HG03108 (cell line): ENCODE measurements around the gene GFRA1.

Experiments
- ATAC-seq: cut with Tn5 transposase; IDR thresholded peaks from one replicate; pipeline ENCODE4 v1.9.1; 2021; ENCODE audit warnings: moderate library complexity; ENCODE audit not compliant: unreplicated experiment

GFRA1 gene

GRCh38 chr10:116271593-116272439, 1.2 kb downstream of the GFRA1 start:
- ATAC-seq, result no peak

- ATAC-seq, result no peak
These were observed 2.0 kb downstream of the GFRA1 start for GRCh38 chr10:116270771-116271592.

GRCh38 chr10:116270126-116270770, 2.8 kb downstream of the GFRA1 start:
- ATAC-seq, result no peak

GRCh38 chr10:116269619-116270018, 3.4 kb downstream of the GFRA1 start:
- no peak for ATAC-seq

GRCh38 chr10:116268976-116269375, 4.0 kb downstream of the GFRA1 start:
- ATAC-seq, result no peak

GRCh38 chr10:116265686-116266085, 7.3 kb downstream of the GFRA1 start:
- no peak for ATAC-seq

GRCh38 chr10:116263870-116264655, 8.9 kb downstream of the GFRA1 start:
- ATAC-seq, result no peak

- ATAC-seq, result no peak
These were observed 10.3 kb downstream of the GFRA1 start for GRCh38 chr10:116262678-116263077.

- no peak for ATAC-seq
These were observed 12.4 kb downstream of the GFRA1 start for GRCh38 chr10:116260599-116260998.

GRCh38 chr10:116259638-116260037, 13.4 kb downstream of the GFRA1 start:
- ATAC-seq, result no peak

- no peak for ATAC-seq
These were observed 15.2 kb downstream of the GFRA1 start for GRCh38 chr10:116257785-116258184.

- no peak for ATAC-seq
These were observed 16.2 kb downstream of the GFRA1 start for GRCh38 chr10:116256752-116257259.

GRCh38 chr10:116255886-116256751, 16.9 kb downstream of the GFRA1 start:
- ATAC-seq, result no peak

GRCh38 chr10:116254422-116255155, 18.4 kb downstream of the GFRA1 start:
- no peak for ATAC-seq

- ATAC-seq, result no peak
These were observed 19.3 kb downstream of the GFRA1 start for GRCh38 chr10:116253716-116254115.

GRCh38 chr10:116251602-116252395, 21.2 kb downstream of the GFRA1 start:
- no peak for ATAC-seq

- ATAC-seq, result no peak
These were observed 25.3 kb downstream of the GFRA1 start for GRCh38 chr10:116247691-116248090.

GRCh38 chr10:116246263-116246662, 26.7 kb downstream of the GFRA1 start:
- ATAC-seq, result no peak
